Muscle of arm (tissue), 12 donors: ENCODE results near the gene GNRH2. TPM values are rescaled to one million over a fixed set of nuclear protein-coding genes. Genes with fewer than 3 reads are reported as not detected.
"Not testable (repeated sequence)": the region's sequence is repeated elsewhere in the genome, so short reads cannot be mapped to it uniquely, and the experiment has no call there.

Experiments used
- DNase-seq: peaks from one replicate; pipeline ENCODE4 v3.0.0-alpha.2; 2013
- polyA plus RNA-seq, 12 donors: library from polyadenylated mRNA; unstranded; fragments of 120-200 nt; gene quantifications; one replicate each; pipeline ENCODE4 v1.2.1, GENCODE V29; 2013; ENCODE audit not compliant: insufficient read length in 12 of 12

The GNRH2 gene
- polyA plus RNA-seq, 12 donors, result 0.20 to 1.1 (median 0.35) TPM; not detected in 7

GRCh38 chr20:3072530-3073250, 29.3 kb downstream of the GNRH2 start:
- DNase-seq, result no peak

DNA sequence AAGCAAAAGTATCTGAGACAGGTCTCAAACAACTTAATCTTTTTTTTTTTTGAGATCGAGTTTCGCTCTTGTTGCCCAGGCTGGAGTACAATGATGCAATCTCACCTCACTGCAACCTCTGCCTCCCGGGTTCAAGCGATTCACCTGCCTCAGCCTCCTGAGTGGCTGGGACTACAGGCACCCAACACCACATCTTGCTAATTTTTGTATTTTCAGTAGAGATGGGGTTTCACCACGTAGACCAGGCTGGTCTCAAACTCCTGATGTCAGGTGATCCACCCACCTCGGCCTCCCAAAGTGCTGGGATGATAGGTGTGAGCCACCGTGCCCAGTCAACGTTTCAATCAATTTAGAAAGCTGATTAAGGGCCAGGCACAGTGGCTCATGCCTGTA, 29.8 kb downstream of the GNRH2 start:
- DNase-seq, result not testable (repeated sequence)

DNA sequence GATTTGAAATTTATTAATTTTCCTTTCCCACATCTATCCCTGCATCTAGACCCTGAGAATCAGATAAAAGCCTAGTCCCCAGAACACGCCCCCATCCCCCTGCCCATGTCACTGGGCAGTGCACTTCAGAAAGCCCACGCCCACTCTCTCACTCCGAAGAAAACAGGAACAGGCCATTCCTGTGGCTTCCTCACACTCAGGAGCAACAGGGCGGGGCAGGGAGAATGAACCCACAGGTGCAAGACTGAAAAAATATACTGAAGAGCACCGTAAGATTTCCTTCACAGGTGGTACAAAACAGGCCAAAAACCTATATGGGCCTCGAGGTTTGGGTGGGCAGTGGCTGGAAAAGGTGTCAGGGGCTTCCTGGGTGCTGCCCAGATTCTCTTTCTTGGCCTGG, 31.4 kb downstream of the GNRH2 start:
- no peak for DNase-seq

DNA sequence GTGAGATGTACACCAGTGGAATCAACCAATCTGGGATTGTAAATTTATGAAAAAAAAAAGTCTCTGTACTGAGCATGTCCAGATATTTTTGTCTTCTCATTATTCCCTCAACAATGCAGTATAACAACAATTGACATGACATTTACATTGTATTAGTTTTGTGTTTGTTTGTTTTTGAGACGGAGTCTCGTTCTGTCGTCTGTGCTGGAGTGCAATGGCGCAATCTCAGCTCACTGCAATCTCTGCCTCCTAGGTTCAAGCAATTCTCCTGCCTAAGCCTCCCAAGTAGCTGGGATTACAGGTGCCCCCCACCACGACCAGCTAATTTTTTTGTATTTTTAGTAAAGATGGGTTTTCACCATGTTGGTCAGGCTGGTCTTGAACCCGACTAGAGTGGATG, 31.9 kb downstream of the GNRH2 start:
- DNase-seq, result not testable (repeated sequence)

GRCh38 chr20:3077618-3078134, 34.3 kb downstream of the GNRH2 start:
- DNase-seq, result no peak

DNA sequence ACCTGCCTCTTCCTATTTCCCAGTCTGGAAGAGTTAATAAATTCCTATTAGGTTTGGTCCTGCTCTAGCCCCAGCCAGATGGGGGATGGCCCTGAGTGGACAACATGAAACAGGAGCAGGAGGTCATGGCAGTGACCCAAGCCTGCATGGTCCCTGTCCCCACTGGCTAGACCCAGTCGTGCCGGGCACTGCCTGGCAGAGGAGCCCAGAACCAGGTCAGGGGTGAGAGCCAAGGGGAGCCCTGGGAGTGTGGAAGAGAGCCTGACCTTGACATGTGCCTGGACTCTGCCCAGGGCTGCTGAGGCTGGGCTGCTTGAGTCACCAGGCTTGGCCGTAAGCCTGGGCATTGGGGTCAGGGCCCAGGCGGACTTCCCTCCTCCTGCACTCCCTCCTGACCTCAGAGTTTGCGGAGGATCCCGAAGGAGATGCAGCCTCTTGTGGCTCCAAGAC, 37.5 kb downstream of the GNRH2 start:
- no peak for DNase-seq

GRCh38 chr20:3081641-3082040, 38.2 kb downstream of the GNRH2 start:
- no peak for DNase-seq

- DNase-seq, result no peak
Measured at GRCh38 chr20:3082306-3082951, 39.0 kb downstream of the GNRH2 start.

GRCh38 chr20:3082955-3083952, 39.8 kb downstream of the GNRH2 start:
- DNase-seq, result no peak

DNA sequence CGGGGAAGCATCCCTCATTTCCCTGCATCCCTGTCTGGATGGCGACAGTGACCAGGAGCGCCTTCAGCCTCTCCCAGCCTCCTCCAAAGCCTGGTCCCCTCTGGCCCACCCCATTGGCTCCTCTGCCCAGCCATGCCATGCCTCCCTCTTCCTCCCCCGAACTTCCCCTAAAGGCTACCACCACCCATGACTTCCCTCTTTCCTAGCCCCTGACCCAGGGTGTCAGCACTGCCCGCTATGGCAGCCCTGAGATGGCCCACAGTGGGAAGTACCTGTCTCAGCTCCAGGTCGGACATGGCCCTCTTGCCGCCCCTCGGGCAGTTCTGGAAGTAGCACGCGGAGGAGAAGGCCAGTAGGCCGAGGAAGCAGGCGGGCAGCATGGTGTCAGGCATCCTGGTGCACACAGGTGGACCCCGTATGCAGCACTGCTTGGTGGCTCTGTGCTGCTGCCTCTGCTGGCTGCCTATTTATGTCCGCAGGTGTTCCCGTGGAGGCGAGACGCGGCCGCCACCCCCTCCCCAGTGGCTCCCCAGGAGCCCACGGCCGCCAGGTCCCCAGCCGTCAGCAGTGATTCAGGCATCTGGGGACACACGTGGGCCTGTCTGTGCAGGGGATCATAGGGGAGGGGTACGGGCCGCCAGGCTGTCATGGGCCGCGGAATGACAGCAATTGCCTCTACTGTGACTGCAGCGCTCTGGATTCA, 41.0 kb downstream of the GNRH2 start, which contains the start of gene AVP:
AVP (minus strand) TSS at position 442 of the 703 bp plus-strand sequence; CDS start at position 392, 50 bp downstream.
- DNase-seq, result no peak

GRCh38 chr20:3084986-3085360, 41.6 kb downstream of the GNRH2 start:
- no peak for DNase-seq

DNA sequence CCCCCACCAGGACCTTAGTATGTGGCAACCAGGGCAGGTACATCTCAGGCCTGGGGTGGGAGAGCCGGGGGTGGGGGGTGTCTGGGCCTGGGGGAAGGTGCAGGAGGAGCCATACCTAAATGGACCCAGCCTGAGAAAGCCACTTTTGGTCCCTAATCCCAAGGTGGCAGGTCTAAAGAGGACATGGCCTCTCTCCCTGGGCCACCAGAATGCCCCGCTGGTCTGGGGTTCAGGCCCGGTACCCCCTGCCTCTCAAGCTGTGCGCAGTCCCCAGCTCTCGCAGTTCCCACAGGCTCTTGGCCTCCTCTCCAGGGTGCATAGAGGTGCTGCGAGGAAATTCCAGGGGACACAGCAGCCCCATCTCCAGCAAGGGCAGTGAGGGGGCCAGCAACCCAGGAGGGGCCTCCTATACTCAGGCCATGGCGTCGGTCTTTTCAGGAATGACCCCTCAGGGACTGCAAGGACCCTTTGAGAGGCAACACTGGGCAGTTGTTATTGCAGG, 42.2 kb downstream of the GNRH2 start:
- no peak for DNase-seq

- no peak for DNase-seq
Measured at GRCh38 chr20:3088031-3088430, 44.6 kb downstream of the GNRH2 start.

- no peak for DNase-seq
Measured at GRCh38 chr20:3090565-3090964, 47.1 kb downstream of the GNRH2 start.

DNA sequence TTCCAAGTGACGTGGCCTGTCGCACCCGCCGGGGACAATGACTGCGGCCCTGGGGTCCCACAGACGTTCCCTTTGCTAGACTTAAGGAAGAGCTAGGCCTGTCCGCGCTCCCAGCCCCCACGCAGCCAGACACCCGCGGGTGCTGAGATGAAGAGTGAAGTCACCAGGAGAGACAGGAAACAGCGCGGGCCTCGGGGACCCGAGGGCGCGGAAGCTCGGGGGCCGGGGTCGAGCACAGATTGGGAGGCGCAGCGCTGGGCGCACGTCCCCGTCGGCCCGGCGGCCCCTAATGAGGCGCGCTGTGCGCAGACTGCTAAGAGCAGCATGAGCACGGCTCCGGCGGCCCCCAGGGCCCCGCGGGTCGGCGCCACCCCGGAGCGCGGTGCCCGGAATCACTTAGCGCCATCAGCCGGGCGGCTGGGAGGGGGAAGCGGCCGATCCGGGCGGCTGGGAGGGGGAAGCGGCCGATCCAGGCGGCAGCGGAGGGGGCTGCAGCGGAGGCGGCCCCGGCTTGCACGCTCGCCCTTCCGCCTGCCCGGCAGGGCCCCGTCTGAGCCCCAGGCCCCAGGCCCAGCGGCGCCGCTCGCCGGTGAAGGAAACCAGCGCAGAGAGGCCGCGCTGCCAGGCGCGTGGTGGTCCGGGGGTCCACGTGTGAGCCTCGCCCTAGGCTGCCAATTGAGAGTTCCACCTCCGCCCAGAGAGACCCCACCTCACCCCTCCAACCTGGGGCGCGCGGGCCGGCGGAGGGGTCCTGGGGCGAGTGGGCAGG, 49.4 kb downstream of the GNRH2 start:
- peak; percentile 43 for DNase-seq

GRCh38 chr20:3093861-3094361, 50.5 kb downstream of the GNRH2 start:
- no peak for DNase-seq

DNA sequence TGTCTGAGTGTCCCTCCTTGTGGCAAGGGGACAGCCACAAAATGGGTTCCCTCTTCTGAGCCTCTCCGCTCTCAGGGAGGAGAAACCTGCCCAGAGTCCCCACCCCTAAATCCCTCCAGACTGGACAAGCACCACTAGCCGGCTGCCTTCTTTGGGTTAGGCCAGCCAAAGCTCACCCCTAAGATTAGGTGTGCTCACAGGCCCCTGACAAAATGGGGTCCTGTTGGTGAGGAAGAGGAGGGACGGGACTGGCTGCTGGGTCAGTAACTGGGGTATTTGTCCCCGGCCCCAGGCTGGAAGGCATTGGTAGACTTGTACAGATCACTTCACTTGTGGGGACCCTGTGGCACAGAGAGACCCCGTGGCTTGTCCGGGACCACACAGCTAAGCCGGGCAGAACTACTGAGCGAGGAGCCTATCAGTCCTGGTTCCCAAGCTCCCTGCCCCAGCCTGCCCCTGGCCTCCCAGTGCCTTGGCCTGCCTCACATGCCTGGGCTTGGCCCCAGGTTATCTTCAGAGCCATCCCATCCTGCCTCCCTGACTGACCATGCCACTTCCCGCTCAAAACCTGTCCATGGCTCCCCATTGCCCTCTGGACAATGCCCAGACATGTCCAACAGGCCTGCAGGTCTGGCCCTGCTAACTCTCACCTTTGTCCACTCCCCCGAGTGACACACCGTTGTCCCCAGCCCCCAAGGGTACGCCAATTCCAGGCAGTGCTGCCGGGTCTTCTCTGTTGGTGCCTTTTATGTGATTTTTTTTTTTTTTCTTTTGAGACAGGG, 51.6 kb downstream of the GNRH2 start:
- no peak for DNase-seq
